Measurements from ENCODE around the gene HRH1.

GRCh38 chr3:11145888-11146287, 8.4 kb upstream of the HRH1 start:
- TF ChIP-seq CTCF (IDR thresholded peaks at IDR 0.05), result no peak
- no peak for TF ChIP-seq POLR2A (IDR thresholded peaks at IDR 0.05)

Measured in esophagus squamous epithelium (tissue), 4 donors.